ENCODE results near the gene PGAP2.

PGAP2 gene

GRCh38 chr11:3823303-3823702, 14.9 kb downstream of the PGAP2 start:
- Histone ChIP-seq H3K27me3 (ENCODE audit: insufficient read depth, low read length) (no peaks in the 10 kb centered on the region), H3K4me1 (ENCODE audit: control insufficient read depth, insufficient read depth, low read length, unreplicated experiment) (peaks cover 10% of the 10 kb centered on the region), H3K27ac (ENCODE audit: low read depth, low read length) (no peak overlapping the region), H3K36me3 (ENCODE audit: insufficient read depth, low read length) (peaks cover 16% of the 10 kb centered on the region; the same call in 1 of the 2 replicates), H2AFZ (ENCODE audit: low read length, unreplicated experiment) (no peak overlapping the region), H3K79me2 (ENCODE audit: control insufficient read depth, insufficient read depth, low read length, unreplicated experiment) (no peaks in the 10 kb centered on the region), H3K4me3 (ENCODE audit: low read depth, low read length) (no peak overlapping the region)

DNA sequence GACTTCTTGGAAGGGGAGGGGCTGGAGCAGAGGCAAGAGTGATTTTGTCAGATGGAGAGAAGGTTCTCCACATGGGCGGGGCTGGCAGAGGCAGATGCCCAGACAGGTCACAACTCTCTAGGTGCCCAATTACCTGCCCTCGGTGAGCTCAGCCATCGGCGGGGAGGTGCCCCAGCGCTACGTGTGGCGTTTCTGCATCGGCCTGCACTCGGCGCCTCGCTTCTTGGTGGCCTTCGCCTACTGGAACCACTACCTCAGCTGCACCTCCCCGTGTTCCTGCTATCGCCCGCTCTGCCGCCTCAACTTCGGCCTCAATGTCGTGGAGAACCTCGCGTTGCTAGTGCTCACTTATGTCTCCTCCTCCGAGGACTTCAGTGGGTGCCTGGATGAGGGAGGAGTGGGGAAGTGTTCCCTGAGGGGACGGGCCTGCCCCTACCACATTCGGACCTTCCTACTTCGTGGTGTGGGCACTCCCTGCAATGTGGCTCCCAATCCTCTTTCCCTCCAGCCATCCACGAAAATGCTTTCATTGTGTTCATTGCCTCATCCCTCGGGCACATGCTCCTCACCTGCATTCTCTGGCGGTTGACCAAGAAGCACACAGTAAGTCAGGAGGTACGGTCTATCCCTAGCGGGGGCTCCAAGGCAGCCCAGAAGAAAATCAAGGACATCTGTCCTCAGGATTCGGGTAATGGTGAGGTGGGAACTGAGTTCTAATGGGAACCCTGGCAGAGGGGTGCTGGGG, 15.6 kb downstream of the PGAP2 start:
- H3K36me3 ChIP-seq (ENCODE audit: insufficient read depth, low read length) = peaks cover 16% of the 10 kb centered on the region; the same call in 1 of the 2 replicates
- no peaks in the 10 kb centered on the region for H3K27me3 ChIP-seq (ENCODE audit: insufficient read depth, low read length)
- H3K27ac ChIP-seq (ENCODE audit: low read depth, low read length) = no peak overlapping the region
- H3K79me2 ChIP-seq (ENCODE audit: control insufficient read depth, insufficient read depth, low read length, unreplicated experiment) = no peaks in the 10 kb centered on the region
- H3K4me3 ChIP-seq (ENCODE audit: low read depth, low read length) = no peak overlapping the region
- H3K4me1 ChIP-seq (ENCODE audit: control insufficient read depth, insufficient read depth, low read length, unreplicated experiment) = peaks cover 10% of the 10 kb centered on the region
- no peak overlapping the region for H2AFZ ChIP-seq (ENCODE audit: low read length, unreplicated experiment)

- no peak overlapping the region for H3K27ac ChIP-seq (ENCODE audit: low read depth, low read length)
Observed at GRCh38 chr11:3824714-3825472, 16.5 kb downstream of the PGAP2 start.

DNA sequence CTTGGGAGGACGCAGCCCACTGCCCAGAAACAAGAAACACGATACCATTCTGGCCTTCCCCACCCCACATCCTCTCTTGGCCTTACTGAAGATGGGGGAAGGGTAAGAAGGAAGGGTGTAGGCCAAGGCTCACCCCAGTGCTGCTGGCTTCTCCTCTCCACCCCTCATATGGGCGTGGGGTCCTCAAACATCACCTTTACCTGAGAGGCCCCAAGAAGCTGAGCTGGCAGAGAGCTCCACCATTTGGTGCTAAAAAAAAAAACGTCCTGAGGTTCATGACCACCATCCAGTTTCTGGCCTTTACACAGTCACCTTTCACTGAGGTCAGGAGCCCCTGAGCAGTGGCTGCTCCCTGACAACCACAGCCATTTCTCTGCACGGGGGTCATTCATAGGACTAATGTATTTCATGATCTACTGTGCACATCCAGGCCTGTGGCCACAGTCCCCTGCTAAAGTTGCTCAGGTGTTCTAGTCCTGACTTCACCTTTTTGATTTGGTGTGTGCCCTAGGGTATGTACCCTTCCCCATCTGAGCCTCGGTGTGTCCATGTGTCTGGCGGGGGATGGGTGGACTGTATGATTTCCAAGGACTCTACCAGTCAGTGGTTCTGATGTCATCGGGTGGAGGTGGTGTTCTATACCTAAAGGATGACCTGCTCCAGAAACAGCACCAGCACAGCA, 17.3 kb downstream of the PGAP2 start:
- Histone ChIP-seq H3K79me2 (ENCODE audit: control insufficient read depth, insufficient read depth, low read length, unreplicated experiment) (peaks cover 9% of the 10 kb centered on the region), H3K4me3 (ENCODE audit: low read depth, low read length) (no peak overlapping the region), H3K27me3 (ENCODE audit: insufficient read depth, low read length) (no peaks in the 10 kb centered on the region), H3K36me3 (ENCODE audit: insufficient read depth, low read length) (peaks cover 16% of the 10 kb centered on the region; the same call in 1 of the 2 replicates), H3K27ac (ENCODE audit: low read depth, low read length) (no peak overlapping the region), H3K4me1 (ENCODE audit: control insufficient read depth, insufficient read depth, low read length, unreplicated experiment) (peaks cover 10% of the 10 kb centered on the region), H2AFZ (ENCODE audit: low read length, unreplicated experiment) (no peak overlapping the region)

More at GRCh38 chr11:3824714-3825472, 16.5 kb downstream of the PGAP2 start:
- Histone ChIP-seq H3K4me1 (ENCODE audit: control insufficient read depth, insufficient read depth, low read length, unreplicated experiment) (peaks cover 10% of the 10 kb centered on the region), H3K79me2 (ENCODE audit: control insufficient read depth, insufficient read depth, low read length, unreplicated experiment) (peaks cover 3% of the 10 kb centered on the region), H3K4me3 (ENCODE audit: low read depth, low read length) (no peak overlapping the region), H3K36me3 (ENCODE audit: insufficient read depth, low read length) (peaks cover 16% of the 10 kb centered on the region; the same call in 1 of the 2 replicates), H2AFZ (ENCODE audit: low read length, unreplicated experiment) (no peak overlapping the region), H3K27me3 (ENCODE audit: insufficient read depth, low read length) (no peaks in the 10 kb centered on the region)

GRCh38 chr11:3826721-3827120, 18.4 kb downstream of the PGAP2 start:
- no peak overlapping the region for H3K4me3 ChIP-seq (ENCODE audit: low read depth, low read length)
- H3K36me3 ChIP-seq (ENCODE audit: insufficient read depth, low read length) = peaks cover 16% of the 10 kb centered on the region; the same call in 1 of the 2 replicates
- H3K27ac ChIP-seq (ENCODE audit: low read depth, low read length) = no peak overlapping the region
- no peak overlapping the region for H2AFZ ChIP-seq (ENCODE audit: low read length, unreplicated experiment)
- no peaks in the 10 kb centered on the region for H3K27me3 ChIP-seq (ENCODE audit: insufficient read depth, low read length)
- H3K79me2 ChIP-seq (ENCODE audit: control insufficient read depth, insufficient read depth, low read length, unreplicated experiment) = peaks cover 20% of the 10 kb centered on the region
- H3K4me1 ChIP-seq (ENCODE audit: control insufficient read depth, insufficient read depth, low read length, unreplicated experiment) = peaks cover 10% of the 10 kb centered on the region

DNA sequence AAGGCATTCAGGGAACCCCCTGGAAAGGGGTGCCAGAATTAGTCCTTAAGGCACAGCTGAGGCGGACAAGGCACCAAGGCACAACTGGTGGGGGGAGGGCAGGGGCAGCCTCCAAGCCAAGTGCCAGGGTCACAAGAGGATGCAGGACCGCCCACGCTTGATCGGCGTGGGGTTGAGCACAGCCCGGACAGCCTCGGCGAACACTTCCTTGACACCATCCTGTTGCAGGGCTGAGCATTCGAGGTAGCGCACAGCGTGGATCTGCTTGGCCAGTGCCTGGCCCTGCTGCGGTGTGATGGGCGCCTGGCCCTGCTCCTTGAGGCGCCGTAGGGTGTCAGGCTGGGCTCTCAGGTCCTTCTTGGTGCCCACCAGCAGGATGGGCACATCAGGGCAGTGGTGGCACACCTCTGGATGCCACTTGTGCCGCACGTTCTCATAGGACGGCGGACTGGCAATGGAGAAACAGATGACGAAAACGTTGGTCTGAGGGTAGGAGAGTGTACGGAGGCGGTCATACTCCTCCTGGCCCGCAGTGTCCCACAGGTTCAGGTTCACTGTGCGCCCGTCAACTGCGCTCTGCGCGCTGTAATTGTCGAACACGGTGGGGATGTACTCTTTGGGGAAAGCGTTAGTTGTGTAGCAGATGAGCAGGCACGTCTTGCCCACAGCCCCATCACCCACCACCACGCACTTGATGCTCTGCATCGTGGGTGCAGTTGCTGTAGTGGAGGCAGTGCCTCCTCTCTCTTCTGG, 19.2 kb downstream of the PGAP2 start:
- Histone ChIP-seq H3K79me2 (ENCODE audit: control insufficient read depth, insufficient read depth, low read length, unreplicated experiment) (peaks cover 29% of the 10 kb centered on the region), H3K36me3 (ENCODE audit: insufficient read depth, low read length) (peaks cover 16% of the 10 kb centered on the region; the same call in 1 of the 2 replicates)

GRCh38 chr11:3830088-3830487, 21.7 kb downstream of the PGAP2 start:
- no peak overlapping the region for H2AFZ ChIP-seq (ENCODE audit: low read length, unreplicated experiment)

More for the DNA sequence above, 19.2 kb downstream of the PGAP2 start:
- peaks cover 10% of the 10 kb centered on the region for H3K4me1 ChIP-seq (ENCODE audit: control insufficient read depth, insufficient read depth, low read length, unreplicated experiment)
- no peak overlapping the region for H2AFZ ChIP-seq (ENCODE audit: low read length, unreplicated experiment)
- H3K4me3 ChIP-seq (ENCODE audit: low read depth, low read length) = no peak overlapping the region
- no peaks in the 10 kb centered on the region for H3K27me3 ChIP-seq (ENCODE audit: insufficient read depth, low read length)
- no peak overlapping the region for H3K27ac ChIP-seq (ENCODE audit: low read depth, low read length)

GRCh38 chr11:3830730-3831129, 22.4 kb downstream of the PGAP2 start:
- H3K4me3 ChIP-seq (ENCODE audit: low read depth, low read length) = no peak overlapping the region
- H3K36me3 ChIP-seq (ENCODE audit: insufficient read depth, low read length) = peaks cover 6% of the 10 kb centered on the region; the same call in 1 of the 2 replicates
- no peak overlapping the region for H2AFZ ChIP-seq (ENCODE audit: low read length, unreplicated experiment)
- H3K4me1 ChIP-seq (ENCODE audit: control insufficient read depth, insufficient read depth, low read length, unreplicated experiment) = peaks cover 14% of the 10 kb centered on the region
- no peaks in the 10 kb centered on the region for H3K27me3 ChIP-seq (ENCODE audit: insufficient read depth, low read length)
- H3K79me2 ChIP-seq (ENCODE audit: control insufficient read depth, insufficient read depth, low read length, unreplicated experiment) = peaks cover 59% of the 10 kb centered on the region
- no peak overlapping the region for H3K27ac ChIP-seq (ENCODE audit: low read depth, low read length)

More at GRCh38 chr11:3830088-3830487, 21.7 kb downstream of the PGAP2 start:
- no peak overlapping the region for H3K27ac ChIP-seq (ENCODE audit: low read depth, low read length)
- peaks cover 52% of the 10 kb centered on the region for H3K79me2 ChIP-seq (ENCODE audit: control insufficient read depth, insufficient read depth, low read length, unreplicated experiment)
- H3K36me3 ChIP-seq (ENCODE audit: insufficient read depth, low read length) = peaks cover 12% of the 10 kb centered on the region; the same call in 1 of the 2 replicates
- H3K27me3 ChIP-seq (ENCODE audit: insufficient read depth, low read length) = no peaks in the 10 kb centered on the region
- H3K4me3 ChIP-seq (ENCODE audit: low read depth, low read length) = no peak overlapping the region
- peaks cover 7% of the 10 kb centered on the region for H3K4me1 ChIP-seq (ENCODE audit: control insufficient read depth, insufficient read depth, low read length, unreplicated experiment)

DNA sequence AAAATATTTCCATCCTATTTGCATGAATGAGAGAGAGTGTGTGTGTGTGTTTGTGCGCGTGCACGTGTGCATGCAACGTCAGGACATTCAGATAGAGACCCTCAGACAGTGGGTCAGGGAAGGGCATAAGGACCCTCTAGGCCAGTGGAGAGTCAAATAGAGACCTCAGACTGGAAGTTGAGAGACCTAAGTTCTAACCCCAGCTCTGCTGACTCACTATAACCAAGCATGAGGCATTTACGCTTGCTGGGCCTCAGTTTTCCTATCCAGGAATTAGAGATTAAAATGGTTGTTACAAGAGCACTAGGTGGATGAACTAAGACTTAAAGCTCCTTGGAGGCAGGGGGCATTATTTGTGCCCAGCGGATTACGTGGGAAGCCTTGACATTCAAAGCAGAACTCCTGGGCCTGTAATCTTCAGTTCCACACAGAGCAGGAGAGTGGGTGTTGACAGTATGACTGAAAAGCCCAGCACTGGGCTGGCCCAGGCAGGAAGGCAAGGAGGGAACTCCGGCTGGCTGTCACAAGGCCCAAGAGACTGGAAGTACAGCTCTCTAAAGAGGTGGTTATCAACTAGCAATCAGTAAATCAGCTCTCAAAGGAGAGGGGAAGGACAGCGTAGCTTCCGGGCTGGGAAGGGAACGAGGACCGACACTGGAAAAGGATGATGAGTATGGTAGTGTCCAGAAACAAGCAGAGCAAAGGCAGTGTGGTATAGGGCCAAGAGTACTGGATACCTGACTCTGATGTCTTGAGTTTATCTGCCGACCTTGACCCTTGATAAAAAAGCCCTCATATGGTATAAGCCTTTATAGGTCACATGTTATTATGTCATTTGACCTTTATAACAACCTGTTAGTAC, 23.2 kb downstream of the PGAP2 start:
- no peak overlapping the region for H2AFZ ChIP-seq (ENCODE audit: low read length, unreplicated experiment)
- peaks cover 4% of the 10 kb centered on the region; the same call in 1 of the 2 replicates for H3K36me3 ChIP-seq (ENCODE audit: insufficient read depth, low read length)

More for the DNA sequence above, 23.2 kb downstream of the PGAP2 start:
- Histone ChIP-seq H3K4me3 (ENCODE audit: low read depth, low read length) (no peak overlapping the region), H3K79me2 (ENCODE audit: control insufficient read depth, insufficient read depth, low read length, unreplicated experiment) (peaks cover 67% of the 10 kb centered on the region), H3K4me1 (ENCODE audit: control insufficient read depth, insufficient read depth, low read length, unreplicated experiment) (peaks cover 17% of the 10 kb centered on the region), H3K27me3 (ENCODE audit: insufficient read depth, low read length) (no peaks in the 10 kb centered on the region), H3K27ac (ENCODE audit: low read depth, low read length) (no peak overlapping the region; the same call in 1 of the 2 replicates)
